ENCODE results near the gene SAE1.
"Not testable (repeated sequence)": the region's sequence is repeated elsewhere in the genome, so short reads cannot be mapped to it uniquely, and the experiment has no call there.

The SAE1 gene

GRCh38 chr19:47132194-47132852 lies 1.7 kb downstream of the SAE1 start:
- DNase-seq, result no peak

DNA sequence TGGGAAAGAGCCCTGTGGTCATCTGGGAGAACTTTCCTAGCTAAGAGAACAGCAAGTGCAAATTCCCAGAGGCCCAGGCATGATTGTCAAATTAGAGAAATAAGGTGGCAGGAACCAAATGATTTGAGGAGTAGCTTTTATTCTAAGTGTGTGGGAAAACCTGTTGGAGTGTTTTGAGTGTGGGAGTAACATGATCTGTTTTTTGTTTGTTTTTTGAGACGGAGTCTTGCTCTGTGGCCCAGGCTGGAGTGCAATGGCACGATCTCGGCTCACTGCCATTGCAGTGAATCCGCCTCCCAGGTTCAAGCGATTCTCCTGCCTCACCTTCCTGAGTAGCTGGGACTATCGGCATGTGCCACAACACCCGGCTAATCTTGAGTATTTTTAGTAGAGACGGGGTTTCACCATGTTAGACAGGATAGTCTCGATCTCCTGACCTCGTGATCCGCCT lies 2.4 kb downstream of the SAE1 start:
- DNase-seq, result no peak

DNA sequence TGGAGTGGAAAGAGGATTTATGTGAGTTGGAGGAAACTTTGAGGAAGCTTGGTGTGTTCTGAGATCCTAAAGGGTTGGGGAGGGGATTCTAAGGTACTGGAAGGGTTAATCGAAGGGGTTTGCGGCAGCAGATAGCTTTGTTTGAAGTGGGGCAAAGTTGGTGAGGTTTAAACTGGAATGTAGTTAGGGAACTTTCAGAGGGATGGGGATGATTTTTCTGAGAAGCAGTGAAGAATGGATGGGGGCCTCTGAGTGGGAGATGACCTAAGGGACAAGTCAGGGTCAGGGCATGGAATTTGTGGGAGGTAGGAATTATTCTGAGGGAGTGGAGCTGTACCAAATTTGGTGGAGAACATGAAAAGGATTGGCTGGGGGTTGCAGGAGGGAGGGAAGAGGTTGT lies 3.9 kb downstream of the SAE1 start:
- DNase-seq, result no peak

- DNase-seq, result no peak
Measured at GRCh38 chr19:47135156-47135555, 4.5 kb downstream of the SAE1 start.

GRCh38 chr19:47141252-47141651 lies 10.6 kb downstream of the SAE1 start:
- DNase-seq, result not testable (repeated sequence)

DNA sequence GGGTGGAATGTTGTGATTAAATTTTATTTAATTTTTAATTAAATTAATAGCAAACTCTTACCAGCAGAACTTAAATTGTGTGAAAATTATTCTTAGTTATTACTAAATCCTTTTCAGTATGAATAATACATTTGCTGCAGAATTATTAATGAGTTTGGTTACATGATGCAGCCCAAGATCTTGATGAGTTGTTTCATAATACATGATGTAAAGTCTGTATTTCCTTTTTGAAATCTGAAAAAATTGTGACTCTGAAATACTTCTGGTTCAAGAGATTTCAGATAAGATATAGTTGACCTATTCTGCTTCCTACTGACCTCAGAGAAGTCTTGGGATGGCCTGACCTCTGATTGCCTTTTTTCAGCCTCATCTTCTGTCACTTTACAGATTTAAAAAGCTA lies 11.1 kb downstream of the SAE1 start:
- DNase-seq, result no peak

- DNase-seq, result no peak
Measured at GRCh38 chr19:47142779-47143178, 12.1 kb downstream of the SAE1 start.

- no peak for DNase-seq
Measured at GRCh38 chr19:47143322-47144073, 12.9 kb downstream of the SAE1 start.

- DNase-seq, result no peak
Measured at GRCh38 chr19:47144630-47145029, 14.0 kb downstream of the SAE1 start.

- DNase-seq, result no peak
Measured at GRCh38 chr19:47145639-47146486, 15.2 kb downstream of the SAE1 start.

GRCh38 chr19:47146920-47147319 lies 16.3 kb downstream of the SAE1 start:
- DNase-seq, result no peak

DNA sequence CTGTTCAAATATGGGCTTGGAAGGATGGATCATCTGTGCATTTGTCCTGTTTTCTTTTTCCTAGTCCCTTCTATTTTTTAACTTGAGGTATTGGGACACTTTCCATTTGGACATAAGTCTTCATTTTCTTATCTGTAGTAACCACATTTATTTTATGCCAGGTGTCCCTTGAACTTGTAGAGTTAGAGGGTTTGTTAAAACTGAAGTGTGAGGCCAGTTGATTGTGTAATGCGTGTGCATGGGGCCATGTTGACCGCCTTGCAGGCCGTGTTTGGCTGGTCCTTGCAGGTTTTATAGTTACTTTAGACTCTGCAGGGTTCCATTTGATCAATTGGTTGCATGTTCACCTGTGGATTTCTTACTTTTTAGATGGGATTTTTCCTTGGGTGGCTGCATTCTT lies 21.0 kb downstream of the SAE1 start:
- no peak for DNase-seq

GRCh38 chr19:47152205-47152604 lies 21.6 kb downstream of the SAE1 start:
- DNase-seq, result no peak

- DNase-seq, result no peak
Measured at GRCh38 chr19:47152632-47153031, 22.0 kb downstream of the SAE1 start.

- no peak for DNase-seq
Measured at GRCh38 chr19:47153266-47153665, 22.6 kb downstream of the SAE1 start.

GRCh38 chr19:47155148-47155547 lies 24.5 kb downstream of the SAE1 start:
- no peak for DNase-seq

DNA sequence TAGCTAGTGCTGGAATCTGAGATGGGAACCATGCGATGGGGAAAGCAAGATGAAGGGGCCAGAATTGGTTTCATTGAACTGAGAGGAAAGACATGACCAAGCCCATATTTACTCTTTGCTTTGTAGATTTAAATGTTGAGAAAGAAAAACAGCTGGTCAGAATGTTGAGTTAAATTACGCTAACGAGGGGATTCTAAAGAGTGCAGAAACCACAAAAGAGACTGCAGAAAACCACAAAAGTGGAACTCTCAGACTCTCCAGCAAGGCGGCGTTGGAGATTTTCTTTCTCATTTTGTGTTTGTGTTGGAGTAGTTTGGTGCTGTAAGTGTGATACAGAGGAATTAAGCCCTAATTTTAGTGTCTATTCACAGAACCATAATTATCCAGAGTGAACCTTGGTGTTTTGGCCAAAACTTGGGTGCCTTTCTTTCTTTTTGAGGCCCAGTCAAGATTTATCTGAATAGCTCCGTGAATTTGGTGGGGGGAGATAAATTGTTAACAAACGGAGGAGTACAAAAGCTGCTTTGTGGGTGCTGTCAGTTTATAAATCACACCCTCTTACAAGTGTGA lies 26.3 kb downstream of the SAE1 start:
- peak; percentile 48 for DNase-seq

GRCh38 chr19:47157431-47158321 lies 27.0 kb downstream of the SAE1 start:
- no peak for DNase-seq

DNA sequence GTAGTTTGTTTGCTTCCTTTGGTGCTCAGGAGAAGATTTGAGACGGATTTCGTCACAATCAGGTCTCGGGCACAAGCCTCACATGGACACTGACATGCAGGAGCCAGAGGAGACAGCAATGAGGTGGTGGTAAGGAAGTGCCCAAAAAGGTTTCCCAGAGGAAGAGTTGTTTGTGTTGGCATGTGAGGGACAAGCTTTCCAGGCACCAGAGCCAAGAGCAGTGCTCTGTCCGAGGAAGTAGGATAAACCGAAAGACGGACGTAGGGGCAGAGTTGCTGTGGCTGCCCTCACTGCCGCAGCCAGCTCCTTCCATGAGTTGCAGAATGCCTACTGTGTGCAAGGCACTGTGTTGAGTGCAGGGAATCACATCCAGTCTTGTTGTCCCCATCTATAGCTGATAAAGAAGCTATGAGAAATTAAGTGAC lies 27.7 kb downstream of the SAE1 start:
- DNase-seq, result no peak

- DNase-seq, result no peak
Measured at GRCh38 chr19:47158879-47159503, 28.4 kb downstream of the SAE1 start.

- no peak for DNase-seq
Measured at GRCh38 chr19:47161876-47162489, 31.3 kb downstream of the SAE1 start.
